NCI-H2196 treated with DMSO at 0.1 percent for 48 hours (cell line): ENCODE results near the gene NBPF12.
"Not testable (repeated sequence)": the region's sequence is repeated elsewhere in the genome, so short reads cannot be mapped to it uniquely, and the experiment has no call there.

ENCODE experiments used
- DNase-seq: peaks from one replicate; lab custom pipeline; 2025; ENCODE audit not compliant: unreplicated experiment; lab: John Stamatoyannopoulos, UW

Gene NBPF12

DNA sequence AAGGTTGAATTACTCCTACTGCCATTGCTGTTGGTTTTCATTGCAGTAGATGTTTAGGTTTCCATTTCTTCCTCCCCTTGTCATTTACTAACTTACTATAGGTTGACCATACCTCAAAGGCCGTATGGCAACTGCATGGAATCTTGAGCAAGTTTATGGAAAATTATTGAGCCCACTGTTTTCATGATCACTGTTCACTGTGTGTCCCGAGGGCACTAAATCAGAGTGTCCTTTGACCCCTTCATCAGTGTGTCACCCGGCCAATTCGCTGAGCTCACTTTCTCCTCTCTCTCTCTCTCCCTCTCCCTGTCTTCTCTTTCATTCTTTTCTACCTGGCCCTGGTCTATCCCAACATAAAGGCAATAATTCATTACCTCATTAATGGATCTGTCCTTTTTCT is 47.7 kb downstream of the NBPF12 start:
- not testable (repeated sequence) for DNase-seq

DNA sequence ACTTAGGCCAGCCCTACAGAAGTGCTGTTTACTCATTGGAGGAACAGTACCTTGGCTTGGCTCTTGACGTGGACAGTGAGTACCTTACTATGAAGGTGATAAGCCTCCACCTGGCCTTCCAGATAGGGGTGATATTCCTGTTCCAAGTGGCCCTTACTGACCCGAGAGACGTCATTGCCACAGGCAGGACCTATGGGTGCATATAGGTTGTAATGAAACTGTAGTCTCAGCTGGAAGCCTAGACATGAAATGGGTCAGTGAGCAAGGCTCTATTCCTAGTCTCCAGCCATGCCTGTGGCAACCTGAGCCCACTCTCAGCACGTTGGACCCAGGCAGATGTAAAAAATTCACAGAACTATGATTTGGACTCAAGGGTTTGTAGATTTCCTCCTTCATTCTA is 48.3 kb downstream of the NBPF12 start:
- DNase-seq, result not testable (repeated sequence)

DNA sequence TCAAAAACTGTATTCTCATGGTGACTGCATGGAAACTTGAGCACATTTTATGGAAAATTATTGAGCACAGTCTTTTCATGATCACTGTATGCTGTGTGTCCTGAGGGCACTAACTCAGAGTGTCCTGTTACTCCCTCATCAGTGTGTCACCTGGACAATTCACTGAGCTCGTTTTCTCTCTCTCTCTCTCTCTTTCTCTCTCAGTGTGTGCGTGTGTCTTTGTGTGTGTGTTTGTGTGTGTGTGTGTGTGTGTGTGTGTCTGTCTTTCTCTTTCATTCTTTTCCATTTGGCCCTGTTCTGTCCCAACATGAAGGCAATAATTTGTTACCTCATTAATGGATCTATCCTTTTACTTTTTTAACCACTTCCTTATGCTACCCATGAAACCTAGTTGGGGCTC is 49.4 kb downstream of the NBPF12 start:
- not testable (repeated sequence) for DNase-seq

DNA sequence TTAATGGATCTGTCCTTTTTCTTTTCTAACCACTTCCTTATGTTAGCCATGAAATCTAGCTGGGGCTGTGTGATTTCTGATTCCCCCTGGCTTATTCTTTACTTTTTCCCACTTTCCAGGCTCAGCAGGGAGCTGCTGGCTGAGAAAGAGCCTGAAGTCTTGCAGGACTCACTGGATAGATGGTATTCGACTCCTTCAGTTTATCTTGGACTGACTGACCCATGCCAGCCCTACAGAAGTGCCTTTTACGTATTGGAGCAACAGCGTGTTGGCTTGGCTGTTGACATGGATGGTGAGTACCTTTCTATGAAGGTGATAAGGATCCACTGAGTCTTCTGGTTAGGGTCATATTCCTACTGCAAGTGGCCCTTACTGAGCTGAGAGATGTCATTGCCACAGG is 51.3 kb downstream of the NBPF12 start:
- DNase-seq, result not testable (repeated sequence)

DNA sequence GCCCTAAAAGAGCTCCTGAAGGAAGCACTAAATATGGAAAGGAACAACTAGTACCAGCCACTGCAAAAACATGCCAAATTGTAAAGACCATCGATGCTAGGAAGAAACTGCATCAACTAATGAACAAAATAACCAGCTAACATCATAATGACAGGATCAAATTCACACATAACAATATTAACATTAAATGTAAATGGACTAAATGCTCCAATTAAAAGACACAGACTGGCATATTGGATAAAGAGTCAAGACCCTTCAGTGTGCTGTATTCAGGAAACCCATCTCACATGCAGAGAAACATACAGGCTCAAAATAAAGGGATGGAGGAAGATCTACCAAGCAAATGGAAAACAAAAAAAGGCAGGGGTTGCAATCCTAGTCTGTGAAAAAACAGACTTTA is 70.4 kb downstream of the NBPF12 start:
- not testable (repeated sequence) for DNase-seq

DNA sequence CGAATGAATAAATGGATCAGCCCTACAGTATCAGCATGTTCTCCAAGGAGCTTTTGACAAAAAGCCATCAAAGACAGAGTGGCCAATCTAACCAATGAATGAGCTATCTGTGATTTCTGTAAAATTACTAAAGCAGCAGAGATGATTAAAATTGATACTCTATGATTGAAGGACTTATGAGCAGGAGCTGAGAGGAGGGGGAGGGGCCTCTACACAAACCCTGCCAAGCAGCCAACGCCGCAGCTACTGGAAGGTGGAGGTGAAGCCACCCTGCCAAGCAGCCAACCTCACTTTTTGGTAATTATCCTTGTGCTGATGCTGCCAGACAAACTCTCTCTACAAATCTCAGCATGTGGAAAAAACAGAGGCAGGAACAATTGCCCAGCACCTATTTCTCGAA is 88.9 kb downstream of the NBPF12 start:
- DNase-seq, result not testable (repeated sequence)

DNA sequence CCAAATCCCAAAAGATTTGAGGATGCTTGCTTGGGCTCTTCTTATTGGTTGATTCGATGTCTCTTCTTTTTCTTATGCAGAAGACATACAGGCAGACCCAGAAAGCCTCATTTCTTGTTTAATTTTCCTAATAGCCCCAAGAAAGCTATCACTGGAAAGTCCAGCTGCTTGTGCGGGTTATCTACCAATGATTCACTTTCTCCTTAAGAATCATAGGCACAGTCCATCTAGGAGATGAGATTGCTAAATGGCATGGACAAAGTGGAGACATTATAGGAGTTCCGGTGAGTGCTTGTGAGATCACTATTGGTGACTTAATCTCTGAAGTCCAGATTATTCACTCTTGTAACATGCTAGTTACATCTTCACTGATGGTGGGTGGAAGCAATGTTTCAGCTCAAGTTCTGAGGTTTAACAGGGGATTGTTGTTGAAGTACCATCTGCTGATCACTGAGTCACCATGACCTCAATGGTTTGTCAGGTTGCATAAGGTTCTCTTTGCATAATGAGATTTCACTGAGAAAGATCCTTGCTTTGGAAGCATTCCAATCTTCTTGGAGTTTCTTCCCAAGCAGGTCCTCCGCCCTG is 92.0 kb downstream of the NBPF12 start:
- not testable (repeated sequence) for DNase-seq

DNA sequence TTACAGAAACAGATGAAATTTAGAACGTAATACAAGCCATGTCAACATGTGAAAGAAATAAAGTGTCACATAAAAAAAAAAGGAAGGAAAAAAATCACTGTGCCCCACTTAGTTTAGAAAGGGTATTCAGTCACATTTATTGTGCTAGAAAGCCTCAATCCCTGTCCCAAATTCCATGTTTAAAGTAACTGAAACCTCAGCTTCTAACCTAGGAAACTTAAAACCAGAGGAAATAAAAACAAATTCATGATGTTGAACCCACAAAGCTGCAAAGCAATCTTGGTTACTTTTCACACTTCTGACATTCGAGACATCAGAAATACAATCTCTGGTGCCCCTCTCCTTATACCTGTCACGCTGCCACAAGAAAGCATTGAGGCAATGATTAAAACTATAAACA is 101.8 kb downstream of the NBPF12 start:
- DNase-seq, result no peak

DNA sequence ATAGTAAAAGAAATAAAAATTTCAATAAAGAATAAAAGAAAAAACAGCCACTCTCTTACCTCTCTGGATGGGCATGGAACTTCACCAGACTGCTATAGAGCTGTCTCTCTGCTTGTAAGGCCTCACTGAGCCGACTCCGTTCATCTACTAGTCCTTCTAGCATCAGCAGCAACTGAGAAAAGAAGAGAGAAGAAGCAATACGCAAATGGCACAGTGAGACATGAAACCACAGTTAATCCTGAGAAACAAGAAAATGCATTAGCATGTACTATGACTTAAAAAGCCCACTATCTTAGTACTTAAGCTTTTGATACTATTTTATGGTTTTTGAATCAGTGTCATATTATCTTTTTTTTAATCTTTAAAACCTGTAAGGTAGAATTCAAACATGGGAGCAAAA is 104.8 kb downstream of the NBPF12 start:
- DNase-seq, result not testable (repeated sequence)

DNA sequence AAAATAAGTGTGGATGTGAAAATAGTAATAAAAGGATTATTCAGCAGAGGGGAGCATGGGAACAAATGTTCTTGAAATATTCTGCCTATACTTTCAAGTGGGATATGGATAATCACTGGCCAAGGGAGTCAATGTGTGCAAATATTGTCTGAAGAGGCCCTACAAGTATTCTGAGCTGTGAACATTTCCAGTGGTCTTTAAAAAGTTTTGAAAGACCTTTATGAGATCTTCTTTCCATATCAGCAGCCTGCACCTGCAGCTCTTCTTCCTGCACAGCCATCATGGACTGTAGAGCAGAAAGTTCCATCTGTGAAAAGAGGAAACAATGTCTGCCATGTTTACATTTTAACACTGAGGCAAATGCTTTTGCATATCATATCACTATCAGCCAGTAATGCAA is 106.4 kb downstream of the NBPF12 start:
- DNase-seq, result not testable (repeated sequence)
